B cell (primary cell): Measurements from ENCODE around the gene SLC7A9.

Source experiments
- CTCF ChIP-seq: fragments of 200-600 bp; IDR thresholded peaks from one replicate; pipeline ENCODE4 v1.8.0; 2022; ENCODE audit warnings: antibody characterized with exemption, mild to moderate bottlenecking
- EZH2 ChIP-seq: IDR thresholded peaks from 2 replicates; pipeline ENCODE4 v1.6.1; 2012; ENCODE audit warnings: borderline replicate concordance, low read depth, mild to moderate bottlenecking, moderate library complexity, low read length; ENCODE audit not compliant: insufficient read depth, poor library complexity, severe bottlenecking

GRCh38 chr19:32819419-32820400 is 49.9 kb downstream of the SLC7A9 start:
- no peak for TF ChIP-seq CTCF
- no peak for TF ChIP-seq EZH2
